Hepatocyte (in vitro differentiated cells): ENCODE results near the gene BCOR.

Experiments used
- CTCF ChIP-seq: fragments of 200-600 bp; sonication (generic); IDR thresholded peaks from 2 replicates; pipeline ENCODE4 v1.5.1; 2016; ENCODE audit warnings: antibody characterized with exemption, mild to moderate bottlenecking; ENCODE audit not compliant: poor library complexity
- EZH2phosphoT487 ChIP-seq: fragments of 200-600 bp; sonication (generic); IDR thresholded peaks from one replicate; pipeline ENCODE4 v1.6.1; 2018; ENCODE audit warnings: antibody characterized with exemption, mild to moderate bottlenecking, low read depth, moderate library complexity; ENCODE audit not compliant: unreplicated experiment, severe bottlenecking

GRCh38 chrX:40056420-40056819 is 41.3 kb downstream of the BCOR start:
- no peak for TF ChIP-seq CTCF
- no peak for TF ChIP-seq EZH2phosphoT487
